Neural cell (in vitro differentiated cells): ENCODE data around the gene CLSTN1. TPM values are rescaled to one million over a fixed set of nuclear protein-coding genes. Genes with fewer than 3 reads are reported as not detected.

Experiments
- H2AFZ ChIP-seq: fragments of 200-600, 300-800 bp; sonication (generic), shearing (Covaris generic); 2 replicates; pipeline ENCODE4 v1.6.0; 2014; ENCODE audit warnings: low read depth, mild to moderate bottlenecking, antibody characterized with exemption, low read length, moderate library complexity
- H3F3A ChIP-seq: fragments of 200-600 bp; shearing (Covaris generic); 2 replicates; pipeline ENCODE4 v1.6.1; 2016; ENCODE audit warnings: mild to moderate bottlenecking, moderate library complexity, mixed read lengths, antibody characterized with exemption, low read length; ENCODE audit not compliant: insufficient read depth, poor library complexity, severe bottlenecking
- H3K27ac ChIP-seq: fragments of 200-600, 300-800 bp; sonication (generic), shearing (Covaris generic); 2 replicates; pipeline ENCODE4 v1.5.1; 2014; ENCODE audit warnings: mild to moderate bottlenecking, low read length, moderate library complexity
- H3K27me3 ChIP-seq: fragments of 300-800, 200-600 bp; sonication (generic), shearing (Covaris generic); 2 replicates; pipeline ENCODE4 v1.6.0; 2014; ENCODE audit warnings: mild to moderate bottlenecking, low read depth, low read length, moderate library complexity; ENCODE audit not compliant: insufficient read depth
- H3K36me3 ChIP-seq: fragments of 300-800, 200-600 bp; sonication (generic), shearing (Covaris generic); 2 replicates; pipeline ENCODE4 v1.5.1; 2014; ENCODE audit warnings: mild to moderate bottlenecking, antibody characterized with exemption, low read length, moderate library complexity; ENCODE audit not compliant: insufficient read depth
- H3K4me2 ChIP-seq: fragments of 300-800, 200-600 bp; sonication (generic), shearing (Covaris generic); 2 replicates; pipeline ENCODE4 v1.6.0; 2014; ENCODE audit warnings: mild to moderate bottlenecking, low read length
- H3K4me3 ChIP-seq: fragments of 300-800, 200-600 bp; sonication (generic), shearing (Covaris generic); 2 replicates; pipeline ENCODE4 v1.5.1; 2014; ENCODE audit warnings: mild to moderate bottlenecking, low read length, moderate library complexity
- H3K79me2 ChIP-seq: fragments of 200-600 bp; shearing (Covaris generic); replicated peaks from 2 replicates; pipeline ENCODE4 v1.6.0; 2014; ENCODE audit warnings: mild to moderate bottlenecking, low read length, moderate library complexity; ENCODE audit not compliant: insufficient read depth
- H3K9ac ChIP-seq: fragments of 300-800, 200-600 bp; sonication (generic), shearing (Covaris generic); 2 replicates; pipeline ENCODE4 v1.6.1; 2016; ENCODE audit warnings: mild to moderate bottlenecking, low read length, mixed read lengths
- H3K9me2 ChIP-seq: fragments of 200-600 bp; shearing (Covaris generic); 2 replicates; pipeline ENCODE4 v1.6.1; 2016; ENCODE audit warnings: mild to moderate bottlenecking, low read length, mixed read lengths; ENCODE audit not compliant: insufficient read depth
- H3K9me3 ChIP-seq: fragments of 200-600, 300-800 bp; sonication (generic), shearing (Covaris generic); 2 replicates; pipeline ENCODE4 v1.6.1; 2016; ENCODE audit warnings: mild to moderate bottlenecking, mixed run types, low read length, moderate library complexity, mixed read lengths
- H4K20me1 ChIP-seq: fragments of 200-600 bp; shearing (Covaris generic); 2 replicates; pipeline ENCODE4 v1.6.1; 2016; ENCODE audit warnings: mild to moderate bottlenecking, mixed run types; ENCODE audit not compliant: insufficient read depth
- EP300 ChIP-seq: fragments of 450-650 bp; conservative IDR thresholded peaks from 2 replicates; pipeline ENCODE4 v1.6.1; 2014; ENCODE audit warnings: antibody characterized with exemption, mild to moderate bottlenecking, moderate library complexity; ENCODE audit not compliant: poor library complexity, severe bottlenecking
- EZH2 ChIP-seq: fragments of 200-600, 300-800 bp; shearing (Covaris generic), sonication (generic); IDR thresholded peaks from 2 replicates; pipeline ENCODE4 v1.6.1; 2014; ENCODE audit warnings: antibody characterized with exemption, low read length, borderline replicate concordance, mild to moderate bottlenecking; ENCODE audit not compliant: insufficient read depth, poor library complexity, severe bottlenecking
- MXI1 ChIP-seq: fragments of 450-650 bp; conservative IDR thresholded peaks from 2 replicates; pipeline ENCODE4 v1.6.1; 2014; ENCODE audit warnings: antibody characterized with exemption, mild to moderate bottlenecking; ENCODE audit not compliant: poor library complexity, severe bottlenecking
- POLR2AphosphoS5 ChIP-seq: IDR thresholded peaks from 2 replicates; pipeline ENCODE4 v1.6.1; 2012
- RAD21 ChIP-seq: fragments of 450-650 bp; conservative IDR thresholded peaks from 2 replicates; pipeline ENCODE4 v1.6.1; 2014; ENCODE audit warnings: antibody characterized with exemption, mild to moderate bottlenecking, moderate library complexity
- SMC3 ChIP-seq: fragments of 450-650 bp; conservative IDR thresholded peaks from 2 replicates; pipeline ENCODE4 v1.6.1; 2014; ENCODE audit warnings: antibody characterized with exemption, mild to moderate bottlenecking, moderate library complexity; ENCODE audit not compliant: poor library complexity
- TAF1 ChIP-seq: IDR thresholded peaks from 2 replicates; pipeline ENCODE4 v1.6.1; 2012; ENCODE audit warnings: low read depth
- polyA plus RNA-seq: library from polyadenylated mRNA; depleted of rRNA; stranded (reverse); fragments of >200 nt; gene quantifications from 2 replicates; pipeline ENCODE4 v1.2.3, GENCODE V29; 2014
- TF ChIP-seq, protein P1 (sequence below): fragments of 450-650 bp; IDR thresholded peaks from 2 replicates; pipeline ENCODE4 v1.5.1; 2014; ENCODE audit warnings: antibody characterized with exemption, mild to moderate bottlenecking, moderate library complexity; ENCODE audit not compliant: poor library complexity, severe bottlenecking
- TF ChIP-seq, protein P2 (sequence below): IDR thresholded peaks from 2 replicates; pipeline ENCODE4 v1.6.1; 2012; ENCODE audit warnings: borderline replicate concordance

Gene CLSTN1
- polyA plus RNA-seq, 1 donor from 2014 or later: 77.2 TPM

DNA sequence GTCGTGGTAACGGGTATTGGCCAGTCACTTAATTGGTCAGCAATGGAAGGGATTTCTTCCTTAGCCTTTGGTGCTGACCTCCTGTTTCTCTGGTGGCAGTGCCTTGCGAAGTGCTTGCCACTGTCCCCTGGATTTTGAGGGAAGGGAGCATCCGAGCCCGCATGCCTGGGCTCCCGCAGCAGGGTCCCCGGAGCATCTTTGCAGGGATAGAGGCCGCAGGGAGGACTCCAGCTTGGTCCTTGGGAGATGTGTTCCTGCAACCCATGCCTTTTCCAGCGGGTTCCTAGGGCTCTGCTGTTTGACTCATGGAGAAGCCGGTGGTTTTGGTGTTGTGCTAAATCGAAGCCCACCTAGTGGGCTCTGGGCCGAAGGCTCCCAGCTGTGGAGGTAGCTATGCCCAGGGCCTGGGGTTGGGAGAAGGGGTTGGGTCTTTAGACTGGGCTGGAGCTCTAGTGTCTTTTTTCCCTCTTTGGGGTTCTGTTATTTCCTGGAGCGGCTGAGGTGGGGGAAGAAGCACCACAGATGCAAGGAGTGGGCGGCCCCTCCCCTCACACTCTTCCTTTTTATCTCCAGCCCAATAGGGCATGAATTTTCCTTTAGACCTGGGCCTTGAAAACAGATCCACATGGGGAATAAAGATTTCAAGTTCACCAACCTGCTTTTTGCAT is 133.2 kb downstream of the CLSTN1 start:
- H3K9me2 ChIP-seq: no peaks in the 10 kb centered on the region
- H3K9me3 ChIP-seq: no peaks in the 10 kb centered on the region
- TF ChIP-seq MXI1 (no peak), EP300 (no peak), POLR2AphosphoS5 (no peak), RAD21 (no peak), EZH2 (no peak)
- TF ChIP-seq, protein P1, sequence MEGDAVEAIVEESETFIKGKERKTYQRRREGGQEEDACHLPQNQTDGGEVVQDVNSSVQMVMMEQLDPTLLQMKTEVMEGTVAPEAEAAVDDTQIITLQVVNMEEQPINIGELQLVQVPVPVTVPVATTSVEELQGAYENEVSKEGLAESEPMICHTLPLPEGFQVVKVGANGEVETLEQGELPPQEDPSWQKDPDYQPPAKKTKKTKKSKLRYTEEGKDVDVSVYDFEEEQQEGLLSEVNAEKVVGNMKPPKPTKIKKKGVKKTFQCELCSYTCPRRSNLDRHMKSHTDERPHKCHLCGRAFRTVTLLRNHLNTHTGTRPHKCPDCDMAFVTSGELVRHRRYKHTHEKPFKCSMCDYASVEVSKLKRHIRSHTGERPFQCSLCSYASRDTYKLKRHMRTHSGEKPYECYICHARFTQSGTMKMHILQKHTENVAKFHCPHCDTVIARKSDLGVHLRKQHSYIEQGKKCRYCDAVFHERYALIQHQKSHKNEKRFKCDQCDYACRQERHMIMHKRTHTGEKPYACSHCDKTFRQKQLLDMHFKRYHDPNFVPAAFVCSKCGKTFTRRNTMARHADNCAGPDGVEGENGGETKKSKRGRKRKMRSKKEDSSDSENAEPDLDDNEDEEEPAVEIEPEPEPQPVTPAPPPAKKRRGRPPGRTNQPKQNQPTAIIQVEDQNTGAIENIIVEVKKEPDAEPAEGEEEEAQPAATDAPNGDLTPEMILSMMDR: no peak
- H3K27ac ChIP-seq: no peak overlapping the region
- H4K20me1 ChIP-seq: no peaks in the 10 kb centered on the region
- H2AFZ ChIP-seq: no peak overlapping the region
- peak overlapping the region; percentile 56 for H3K9ac ChIP-seq
- H3F3A ChIP-seq: no peaks in the 10 kb centered on the region
- no peaks in the 10 kb centered on the region for H3K36me3 ChIP-seq
- no peaks in the 10 kb centered on the region for H3K79me2 ChIP-seq
- H3K4me2 ChIP-seq: no peak overlapping the region
- H3K4me3 ChIP-seq: peak overlapping the region; percentile 69
- H3K27me3 ChIP-seq: peaks cover 32% of the 10 kb centered on the region

DNA sequence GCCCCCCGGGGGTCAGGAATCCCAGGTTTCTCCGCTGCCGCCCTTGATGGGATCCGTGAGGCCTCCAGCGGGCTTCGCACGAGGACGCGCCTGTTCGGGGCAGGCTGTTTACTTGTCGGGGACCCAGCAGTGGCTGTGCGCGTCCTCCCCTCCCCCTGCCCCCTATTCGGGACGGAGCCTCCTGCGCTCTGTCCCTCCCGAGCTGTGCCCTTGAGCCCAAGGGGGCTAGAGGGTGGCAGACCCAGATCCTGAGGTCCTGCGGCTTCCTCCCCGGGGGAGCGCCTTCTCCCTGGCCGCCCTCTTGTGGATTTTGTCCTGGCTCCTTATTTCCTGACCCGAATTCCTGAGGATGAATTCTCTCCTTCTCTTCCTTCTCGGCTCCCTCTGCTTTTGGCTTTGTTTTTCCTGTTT is 133.8 kb downstream of the CLSTN1 start:
- TF ChIP-seq EZH2 (no peak), SMC3 (no peak), MXI1 (no peak), TAF1 (no peak), RAD21 (no peak), EP300 (no peak), POLR2AphosphoS5 (no peak)
- TF ChIP-seq, protein P1: no peak
- TF ChIP-seq, protein P2, sequence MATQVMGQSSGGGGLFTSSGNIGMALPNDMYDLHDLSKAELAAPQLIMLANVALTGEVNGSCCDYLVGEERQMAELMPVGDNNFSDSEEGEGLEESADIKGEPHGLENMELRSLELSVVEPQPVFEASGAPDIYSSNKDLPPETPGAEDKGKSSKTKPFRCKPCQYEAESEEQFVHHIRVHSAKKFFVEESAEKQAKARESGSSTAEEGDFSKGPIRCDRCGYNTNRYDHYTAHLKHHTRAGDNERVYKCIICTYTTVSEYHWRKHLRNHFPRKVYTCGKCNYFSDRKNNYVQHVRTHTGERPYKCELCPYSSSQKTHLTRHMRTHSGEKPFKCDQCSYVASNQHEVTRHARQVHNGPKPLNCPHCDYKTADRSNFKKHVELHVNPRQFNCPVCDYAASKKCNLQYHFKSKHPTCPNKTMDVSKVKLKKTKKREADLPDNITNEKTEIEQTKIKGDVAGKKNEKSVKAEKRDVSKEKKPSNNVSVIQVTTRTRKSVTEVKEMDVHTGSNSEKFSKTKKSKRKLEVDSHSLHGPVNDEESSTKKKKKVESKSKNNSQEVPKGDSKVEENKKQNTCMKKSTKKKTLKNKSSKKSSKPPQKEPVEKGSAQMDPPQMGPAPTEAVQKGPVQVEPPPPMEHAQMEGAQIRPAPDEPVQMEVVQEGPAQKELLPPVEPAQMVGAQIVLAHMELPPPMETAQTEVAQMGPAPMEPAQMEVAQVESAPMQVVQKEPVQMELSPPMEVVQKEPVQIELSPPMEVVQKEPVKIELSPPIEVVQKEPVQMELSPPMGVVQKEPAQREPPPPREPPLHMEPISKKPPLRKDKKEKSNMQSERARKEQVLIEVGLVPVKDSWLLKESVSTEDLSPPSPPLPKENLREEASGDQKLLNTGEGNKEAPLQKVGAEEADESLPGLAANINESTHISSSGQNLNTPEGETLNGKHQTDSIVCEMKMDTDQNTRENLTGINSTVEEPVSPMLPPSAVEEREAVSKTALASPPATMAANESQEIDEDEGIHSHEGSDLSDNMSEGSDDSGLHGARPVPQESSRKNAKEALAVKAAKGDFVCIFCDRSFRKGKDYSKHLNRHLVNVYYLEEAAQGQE: no peak
- no peaks in the 10 kb centered on the region for H4K20me1 ChIP-seq
- H3K27me3 ChIP-seq: peaks cover 32% of the 10 kb centered on the region
- peak overlapping the region; percentile 69 for H3K4me3 ChIP-seq
- H3K4me2 ChIP-seq: no peak overlapping the region
- no peaks in the 10 kb centered on the region for H3K9me2 ChIP-seq
- H3F3A ChIP-seq: no peaks in the 10 kb centered on the region
- no peak overlapping the region for H3K27ac ChIP-seq
- H3K9me3 ChIP-seq: no peaks in the 10 kb centered on the region
- H3K79me2 ChIP-seq: no peaks in the 10 kb centered on the region
- no peaks in the 10 kb centered on the region for H3K36me3 ChIP-seq
- peak overlapping the region; percentile 56 for H3K9ac ChIP-seq
- no peak overlapping the region for H2AFZ ChIP-seq
